ENCODE measurements around the gene CAPN11.

- TF ChIP-seq, protein P1, sequence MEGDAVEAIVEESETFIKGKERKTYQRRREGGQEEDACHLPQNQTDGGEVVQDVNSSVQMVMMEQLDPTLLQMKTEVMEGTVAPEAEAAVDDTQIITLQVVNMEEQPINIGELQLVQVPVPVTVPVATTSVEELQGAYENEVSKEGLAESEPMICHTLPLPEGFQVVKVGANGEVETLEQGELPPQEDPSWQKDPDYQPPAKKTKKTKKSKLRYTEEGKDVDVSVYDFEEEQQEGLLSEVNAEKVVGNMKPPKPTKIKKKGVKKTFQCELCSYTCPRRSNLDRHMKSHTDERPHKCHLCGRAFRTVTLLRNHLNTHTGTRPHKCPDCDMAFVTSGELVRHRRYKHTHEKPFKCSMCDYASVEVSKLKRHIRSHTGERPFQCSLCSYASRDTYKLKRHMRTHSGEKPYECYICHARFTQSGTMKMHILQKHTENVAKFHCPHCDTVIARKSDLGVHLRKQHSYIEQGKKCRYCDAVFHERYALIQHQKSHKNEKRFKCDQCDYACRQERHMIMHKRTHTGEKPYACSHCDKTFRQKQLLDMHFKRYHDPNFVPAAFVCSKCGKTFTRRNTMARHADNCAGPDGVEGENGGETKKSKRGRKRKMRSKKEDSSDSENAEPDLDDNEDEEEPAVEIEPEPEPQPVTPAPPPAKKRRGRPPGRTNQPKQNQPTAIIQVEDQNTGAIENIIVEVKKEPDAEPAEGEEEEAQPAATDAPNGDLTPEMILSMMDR (conservative IDR thresholded peaks at IDR 0.05; ENCODE audit: low read depth, low read length) = no peak
- no peak for TF ChIP-seq EZH2 (IDR thresholded peaks at IDR 0.05; ENCODE audit: low read length, unreplicated experiment)
- TF ChIP-seq EZH2phosphoT487 (IDR thresholded peaks at IDR 0.05; ENCODE audit: borderline replicate concordance, low read length) = no peak
Observed at GRCh38 chr6:44139351-44139743, 19.3 kb upstream of the CAPN11 start.
